Panc1 (cell line): ENCODE measurements around the gene NPTX2.

Source experiments
- POLR2AphosphoS5 ChIP-seq: IDR thresholded peaks from 2 replicates; pipeline ENCODE4 v1.6.1; 2012; ENCODE audit warnings: mild to moderate bottlenecking, low read depth, low read length, moderate library complexity
- TCF7L2 ChIP-seq: IDR thresholded peaks from 2 replicates; pipeline ENCODE4 v1.6.1; 2011; ENCODE audit warnings: mild to moderate bottlenecking, low read depth, low read length, inconsistent platforms
- TF ChIP-seq, protein P1 (sequence below): fragments of 450-650 bp; IDR thresholded peaks from 2 replicates; pipeline ENCODE4 v1.5.1; 2017; ENCODE audit warnings: mild to moderate bottlenecking

DNA sequence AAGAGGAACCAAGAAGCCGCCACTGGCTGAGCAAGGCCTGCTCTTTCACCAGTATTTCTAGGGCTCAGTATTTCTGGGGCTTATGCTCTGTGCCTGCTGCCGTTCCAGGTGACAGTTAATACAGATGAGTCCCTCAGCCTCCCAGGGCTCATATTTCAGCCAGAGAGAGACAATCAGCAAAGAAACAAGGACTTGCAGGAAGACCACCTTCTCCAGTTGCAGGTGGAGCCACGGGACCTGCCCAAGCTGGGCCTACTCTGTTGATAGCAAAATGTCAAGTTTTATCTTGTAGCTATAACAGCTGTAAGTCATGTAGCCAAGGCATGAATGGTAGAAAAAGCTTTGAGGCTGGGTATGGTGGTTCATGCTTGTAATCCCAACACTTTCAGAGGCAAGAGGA, 42.7 kb downstream of the NPTX2 start:
- TF ChIP-seq, protein P1, sequence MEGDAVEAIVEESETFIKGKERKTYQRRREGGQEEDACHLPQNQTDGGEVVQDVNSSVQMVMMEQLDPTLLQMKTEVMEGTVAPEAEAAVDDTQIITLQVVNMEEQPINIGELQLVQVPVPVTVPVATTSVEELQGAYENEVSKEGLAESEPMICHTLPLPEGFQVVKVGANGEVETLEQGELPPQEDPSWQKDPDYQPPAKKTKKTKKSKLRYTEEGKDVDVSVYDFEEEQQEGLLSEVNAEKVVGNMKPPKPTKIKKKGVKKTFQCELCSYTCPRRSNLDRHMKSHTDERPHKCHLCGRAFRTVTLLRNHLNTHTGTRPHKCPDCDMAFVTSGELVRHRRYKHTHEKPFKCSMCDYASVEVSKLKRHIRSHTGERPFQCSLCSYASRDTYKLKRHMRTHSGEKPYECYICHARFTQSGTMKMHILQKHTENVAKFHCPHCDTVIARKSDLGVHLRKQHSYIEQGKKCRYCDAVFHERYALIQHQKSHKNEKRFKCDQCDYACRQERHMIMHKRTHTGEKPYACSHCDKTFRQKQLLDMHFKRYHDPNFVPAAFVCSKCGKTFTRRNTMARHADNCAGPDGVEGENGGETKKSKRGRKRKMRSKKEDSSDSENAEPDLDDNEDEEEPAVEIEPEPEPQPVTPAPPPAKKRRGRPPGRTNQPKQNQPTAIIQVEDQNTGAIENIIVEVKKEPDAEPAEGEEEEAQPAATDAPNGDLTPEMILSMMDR = no peak
- TF ChIP-seq POLR2AphosphoS5 (no peak), TCF7L2 (no peak)
